RWPE1 (cell line): ENCODE results near the gene EIF5A.

Experiments
- CTCF ChIA-PET: fragments of 350-600 bp; sonication (Branson Sonifier 250); formaldehyde crosslinking; extraction: SDS; loops from one replicate; lab custom pipeline; 2021; lab: Yijun Ruan, JAX
- POLR2A ChIA-PET: fragments of 400-600 bp; formaldehyde crosslinking; extraction: SDS; loops from one replicate; lab custom pipeline; 2020; ENCODE audit warnings: antibody characterized with exemption; ENCODE audit not compliant: low non-redundant PET; lab: Yijun Ruan, JAX
- DNase-seq: peaks from one replicate; pipeline ENCODE4 v3.0.0; 2012; ENCODE audit warnings: low spot score
- H3K27ac ChIP-seq: fragments of 450-650 bp; 2 replicates; pipeline ENCODE4 v1.5.1; 2017
- CTCF ChIP-seq: fragments of 450-650 bp; conservative IDR thresholded peaks from 2 replicates; pipeline ENCODE4 v1.5.1; 2017; ENCODE audit warnings: low read depth, mild to moderate bottlenecking

The EIF5A gene

GRCh38 chr17:7261379-7262191 lies 45.8 kb upstream of the EIF5A start:
- ChIA-PET CTCF (interaction anchor here (0.7 to 1.8 kb wide), 2 partner anchors 35 to 175 kb away, joined by 3 to 4 read pairs; no protein-coding TSS in a partner anchor), POLR2A (no interaction called here)
- TF ChIP-seq CTCF: no peak
- DNase-seq: no peak
- H3K27ac ChIP-seq: peak overlapping the region; percentile 79

GRCh38 chr17:7262192-7262934 lies 45.1 kb upstream of the EIF5A start, which contains the start of gene CLDN7:
Gene CLDN7 (minus strand): TSS chr17:7262478. CDS start chr17:7262043, 435 bp downstream.
- no peak for TF ChIP-seq CTCF
- CTCF ChIA-PET: interaction anchor here (1.8 kb wide), 1 partner anchor 34 kb away, joined by 4 read pairs; no protein-coding TSS in a partner anchor
- peak; percentile 95 for DNase-seq
- peak within 1 kb of the TSS; percentile 79 for H3K27ac ChIP-seq
- POLR2A ChIA-PET: interaction anchor here (0.6 kb wide), 1 partner anchor 1768 kb away, joined by 3 read pairs; no protein-coding TSS in a partner anchor

- peak; percentile 79 for DNase-seq
- H3K27ac ChIP-seq: peak overlapping the region; percentile 40
- ChIA-PET POLR2A (interaction anchor here (0.6 kb wide), 1 partner anchor 1769 kb away, joined by 3 read pairs; no protein-coding TSS in a partner anchor), CTCF (interaction anchor here (0.6 to 1.8 kb wide), 4 partner anchors 33 to 425 kb away, joined by 3 to 5 read pairs (median 4); no protein-coding TSS in a partner anchor)
- no peak for TF ChIP-seq CTCF
Observed at GRCh38 chr17:7262935-7263800, 44.3 kb upstream of the EIF5A start.

- CTCF ChIA-PET: interaction anchor here (0.6 to 0.7 kb wide), 2 partner anchors 32 to 66 kb away, joined by 3 to 5 read pairs; no protein-coding TSS in a partner anchor
- DNase-seq: no peak
- TF ChIP-seq CTCF: no peak
- H3K27ac ChIP-seq: peak overlapping the region; percentile 40
- POLR2A ChIA-PET: interaction anchor here (1.1 kb wide), 1 partner anchor 66 kb away, joined by 3 read pairs; no protein-coding TSS in a partner anchor
Observed at GRCh38 chr17:7263801-7264078, 43.7 kb upstream of the EIF5A start.

- CTCF ChIA-PET: interaction anchor here (0.6 kb wide), 1 partner anchor 14 kb away, joined by 4 read pairs; no protein-coding TSS in a partner anchor
- no peak for TF ChIP-seq CTCF
- no peak for DNase-seq
- POLR2A ChIA-PET: interaction anchor here (0.7 kb wide), 1 partner anchor 70 kb away, joined by 3 read pairs; the partner anchor contains the start of gene ACAP1
- H3K27ac ChIP-seq: no peak overlapping the region
Observed at GRCh38 chr17:7266784-7267183, 40.6 kb upstream of the EIF5A start.
